ENCODE measurements around the gene WNT3A. TPM values are rescaled to one million over a fixed set of nuclear protein-coding genes. Genes with fewer than 3 reads are reported as not detected.

WNT3A gene
- total RNA-seq, 4 donors from 2014 or later: 2.8 to 6.3 (median 3.8) TPM

GRCh38 chr1:228059634-228060457 lies 53.0 kb downstream of the WNT3A start:
- H3K36me3 ChIP-seq: no peaks in the 10 kb centered on the region
- peak; percentile 90 to 91 for DNase-seq (ENCODE audit: low spot score in 2 of 2)
- no peak overlapping the region for H3K27ac ChIP-seq
- no peaks in the 10 kb centered on the region for H3K9me3 ChIP-seq
- TF ChIP-seq CTCF (IDR thresholded peaks at IDR 0.05) (no peak), EP300 (IDR thresholded peaks at IDR 0.05) (no peak), POLR2A (IDR thresholded peaks at IDR 0.05) (no peak)
- 2% methylated on average over 10 of the region's 33 CpGs for WGBS
- H3K27me3 ChIP-seq: peaks cover 71% of the 10 kb centered on the region
- peak overlapping the region; percentile 41 for H3K4me3 ChIP-seq
- peaks cover 20% of the 10 kb centered on the region for H3K4me1 ChIP-seq

DNA sequence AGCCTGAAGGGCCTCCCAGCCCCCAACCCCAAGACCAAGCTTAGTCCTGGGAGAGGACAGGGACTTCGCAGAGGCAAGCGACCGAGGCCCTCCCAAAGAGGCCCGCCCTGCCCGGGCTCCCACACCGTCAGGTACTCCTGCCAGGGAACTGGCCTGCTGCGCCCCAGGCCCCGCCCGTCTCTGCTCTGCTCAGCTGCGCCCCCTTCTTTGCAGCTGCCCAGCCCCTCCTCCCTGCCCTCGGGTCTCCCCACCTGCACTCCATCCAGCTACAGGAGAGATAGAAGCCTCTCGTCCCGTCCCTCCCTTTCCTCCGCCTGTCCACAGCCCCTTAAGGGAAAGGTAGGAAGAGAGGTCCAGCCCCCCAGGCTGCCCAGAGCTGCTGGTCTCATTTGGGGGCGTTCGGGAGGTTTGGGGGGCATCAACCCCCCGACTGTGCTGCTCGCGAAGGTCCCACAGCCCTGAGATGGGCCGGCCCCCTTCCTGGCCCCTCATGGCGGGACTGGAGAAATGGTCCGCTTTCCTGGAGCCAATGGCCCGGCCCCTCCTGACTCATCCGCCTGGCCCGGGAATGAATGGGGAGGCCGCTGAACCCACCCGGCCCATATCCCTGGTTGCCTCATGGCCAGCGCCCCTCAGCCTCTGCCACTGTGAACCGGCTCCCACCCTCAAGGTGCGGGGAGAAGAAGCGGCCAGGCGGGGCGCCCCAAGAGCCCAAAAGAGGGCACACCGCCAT lies 53.8 kb downstream of the WNT3A start:
- Histone ChIP-seq H3K4me1 (peaks cover 20% of the 10 kb centered on the region), H3K4me3 (peak overlapping the region; percentile 41), H3K36me3 (no peaks in the 10 kb centered on the region), H3K9me3 (no peaks in the 10 kb centered on the region), H3K27ac (no peak overlapping the region), H3K27me3 (peaks cover 77% of the 10 kb centered on the region)
- TF ChIP-seq EP300 (IDR thresholded peaks at IDR 0.05): no peak
- no peak for TF ChIP-seq POLR2AphosphoS5 (IDR thresholded peaks at IDR 0.05)
- no peak for TF ChIP-seq CTCF (IDR thresholded peaks at IDR 0.05)
- TF ChIP-seq POLR2A (IDR thresholded peaks at IDR 0.05): no peak
- 15% methylated on average over 25 of the region's 34 CpGs for WGBS
- DNase-seq (ENCODE audit: low spot score in 2 of 2): peak; percentile 64 to 75

GRCh38 chr1:228061411-228062084 lies 54.8 kb downstream of the WNT3A start:
- Histone ChIP-seq H3K27ac (no peak overlapping the region), H3K27me3 (peaks cover 86% of the 10 kb centered on the region), H3K36me3 (no peaks in the 10 kb centered on the region), H3K9me3 (no peaks in the 10 kb centered on the region), H3K4me3 (no peak overlapping the region), H3K4me1 (peaks cover 20% of the 10 kb centered on the region)
- TF ChIP-seq CTCF (IDR thresholded peaks at IDR 0.05): no peak
- no peak for TF ChIP-seq POLR2AphosphoS5 (IDR thresholded peaks at IDR 0.05)
- TF ChIP-seq POLR2A (IDR thresholded peaks at IDR 0.05): no peak
- TF ChIP-seq EP300 (IDR thresholded peaks at IDR 0.05): no peak
- peak; percentile 59 to 70 for DNase-seq (ENCODE audit: low spot score in 2 of 2)
- WGBS: 74% methylated on average over 6 of the region's 10 CpGs

DNA sequence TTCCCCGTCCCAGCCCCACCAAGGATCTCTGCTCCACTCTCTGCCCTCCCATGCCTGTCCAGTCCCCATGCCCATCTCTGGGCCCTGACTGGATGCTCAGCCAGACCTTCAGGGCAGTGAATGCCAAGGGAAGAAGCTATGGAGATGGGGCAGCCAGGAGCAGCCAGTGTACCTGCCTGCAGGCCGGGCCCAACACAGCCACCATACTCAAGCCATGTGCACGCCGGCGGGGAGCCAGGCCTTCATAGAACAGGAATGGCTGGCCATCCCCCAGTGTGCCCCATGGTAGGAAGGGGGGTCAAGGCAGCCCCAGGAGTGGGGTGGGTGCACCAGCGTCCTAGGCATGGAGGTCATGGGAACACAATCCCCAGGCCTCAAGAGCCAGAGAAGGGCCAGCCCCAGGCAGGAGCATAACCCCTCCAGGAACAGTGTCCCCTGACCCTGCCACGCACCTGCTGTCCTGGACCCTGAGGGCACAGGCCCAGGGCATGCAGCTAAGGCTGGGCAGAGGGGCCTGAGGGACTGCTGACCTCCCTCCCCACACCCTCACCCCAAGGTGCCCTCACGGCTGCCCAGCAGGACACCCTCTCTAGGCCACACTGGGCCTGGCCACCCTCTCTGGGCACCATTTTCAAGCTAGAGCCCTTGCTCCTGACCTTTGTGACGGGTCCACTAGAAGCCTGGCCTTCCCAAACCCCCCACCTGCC lies 55.4 kb downstream of the WNT3A start:
- DNase-seq (ENCODE audit: low spot score in 2 of 2): peak; percentile 50 to 74
- Histone ChIP-seq H3K27me3 (peaks cover 92% of the 10 kb centered on the region), H3K36me3 (no peaks in the 10 kb centered on the region), H3K4me1 (peaks cover 20% of the 10 kb centered on the region), H3K4me3 (no peak overlapping the region), H3K9me3 (no peaks in the 10 kb centered on the region), H3K27ac (no peak overlapping the region)
- no peak for TF ChIP-seq CTCF (IDR thresholded peaks at IDR 0.05)
- TF ChIP-seq POLR2A (IDR thresholded peaks at IDR 0.05): no peak
- no peak for TF ChIP-seq POLR2AphosphoS5 (IDR thresholded peaks at IDR 0.05)
- no peak for TF ChIP-seq EP300 (IDR thresholded peaks at IDR 0.05)
- WGBS: 100% methylated on average over 2 of the region's 9 CpGs
